ENCODE results near the gene CUEDC2. TPM values are rescaled to one million over a fixed set of nuclear protein-coding genes. Genes with fewer than 3 reads are reported as not detected.
A peak's percentile ranks its signal among the peaks of the same experiment; 100 is the strongest.

The CUEDC2 gene
- total and polyA plus RNA-seq, 8 donors = 47.0 to 81.0 (median 71.7) TPM

DNA sequence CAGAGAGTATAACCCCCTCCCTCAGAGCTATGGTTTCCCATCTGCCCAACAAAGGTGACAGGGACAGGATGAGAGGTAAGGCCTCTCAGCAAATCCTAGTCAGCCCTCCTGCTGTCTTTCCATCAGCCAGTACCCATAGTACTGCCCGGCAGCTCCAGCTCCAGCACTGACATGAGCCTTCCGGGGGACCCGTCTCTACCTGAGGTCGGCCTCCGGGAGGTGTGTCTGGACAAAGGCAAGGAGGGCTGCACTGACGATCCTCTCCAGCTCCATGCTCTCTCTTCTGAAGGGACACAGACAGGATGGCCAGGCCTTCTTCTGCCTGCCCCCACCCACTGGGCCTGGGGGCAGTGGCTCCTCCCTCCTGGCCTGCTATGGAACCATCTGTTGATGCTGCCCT, 7.5 kb downstream of the CUEDC2 start:
- no peak for ATAC-seq
- Histone ChIP-seq H3K27ac (no peak overlapping the region), H3K27me3 (no peaks in the 10 kb centered on the region), H3K4me3 (no peak overlapping the region), H3K4me1 (peaks cover 13 to 27% of the 10 kb centered on the region in 2 donors), H3K9me3 (no peaks in the 10 kb centered on the region), H3K36me3 (peaks cover 0 to 21% of the 10 kb centered on the region in 2 donors)
- peak in 1 of 4 donors; percentile 64 for DNase-seq
- TF ChIP-seq, protein P1, sequence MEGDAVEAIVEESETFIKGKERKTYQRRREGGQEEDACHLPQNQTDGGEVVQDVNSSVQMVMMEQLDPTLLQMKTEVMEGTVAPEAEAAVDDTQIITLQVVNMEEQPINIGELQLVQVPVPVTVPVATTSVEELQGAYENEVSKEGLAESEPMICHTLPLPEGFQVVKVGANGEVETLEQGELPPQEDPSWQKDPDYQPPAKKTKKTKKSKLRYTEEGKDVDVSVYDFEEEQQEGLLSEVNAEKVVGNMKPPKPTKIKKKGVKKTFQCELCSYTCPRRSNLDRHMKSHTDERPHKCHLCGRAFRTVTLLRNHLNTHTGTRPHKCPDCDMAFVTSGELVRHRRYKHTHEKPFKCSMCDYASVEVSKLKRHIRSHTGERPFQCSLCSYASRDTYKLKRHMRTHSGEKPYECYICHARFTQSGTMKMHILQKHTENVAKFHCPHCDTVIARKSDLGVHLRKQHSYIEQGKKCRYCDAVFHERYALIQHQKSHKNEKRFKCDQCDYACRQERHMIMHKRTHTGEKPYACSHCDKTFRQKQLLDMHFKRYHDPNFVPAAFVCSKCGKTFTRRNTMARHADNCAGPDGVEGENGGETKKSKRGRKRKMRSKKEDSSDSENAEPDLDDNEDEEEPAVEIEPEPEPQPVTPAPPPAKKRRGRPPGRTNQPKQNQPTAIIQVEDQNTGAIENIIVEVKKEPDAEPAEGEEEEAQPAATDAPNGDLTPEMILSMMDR (IDR thresholded peaks at IDR 0.05) = no peak
- intact Hi-C loops (cut with DNase I) = no loop called here

DNA sequence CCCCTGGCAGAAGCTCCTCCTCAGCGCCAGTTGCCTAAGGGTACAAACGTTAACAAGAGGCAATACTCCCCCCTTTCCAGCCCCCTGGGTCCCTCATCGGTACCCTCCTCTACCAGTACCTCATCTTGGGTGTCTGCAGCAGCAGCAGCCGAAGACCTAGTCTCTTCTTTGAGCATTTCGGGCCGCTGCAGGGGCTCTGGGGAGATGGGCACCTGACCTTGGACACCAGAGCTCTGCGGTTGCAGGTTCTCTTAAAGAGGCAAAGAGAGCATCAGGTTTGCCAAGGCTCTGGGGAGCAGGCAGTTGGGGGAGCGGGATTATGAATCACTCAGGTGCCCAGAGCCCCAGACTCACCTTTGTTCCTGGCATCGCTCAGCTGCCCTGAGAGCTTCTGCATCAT, 8.2 kb downstream of the CUEDC2 start:
- Histone ChIP-seq H3K27ac (no peak overlapping the region), H3K9me3 (no peaks in the 10 kb centered on the region), H3K27me3 (peaks cover 0 to 6% of the 10 kb centered on the region in 2 donors), H3K36me3 (peaks cover 0 to 21% of the 10 kb centered on the region in 2 donors), H3K4me3 (no peak overlapping the region), H3K4me1 (peaks cover 17 to 35% of the 10 kb centered on the region in 2 donors)
- intact Hi-C loops (cut with DNase I) = no loop called here
- DNase-seq (no peak), ATAC-seq (no peak)
- TF ChIP-seq, protein P1 (IDR thresholded peaks at IDR 0.05) = no peak

DNA sequence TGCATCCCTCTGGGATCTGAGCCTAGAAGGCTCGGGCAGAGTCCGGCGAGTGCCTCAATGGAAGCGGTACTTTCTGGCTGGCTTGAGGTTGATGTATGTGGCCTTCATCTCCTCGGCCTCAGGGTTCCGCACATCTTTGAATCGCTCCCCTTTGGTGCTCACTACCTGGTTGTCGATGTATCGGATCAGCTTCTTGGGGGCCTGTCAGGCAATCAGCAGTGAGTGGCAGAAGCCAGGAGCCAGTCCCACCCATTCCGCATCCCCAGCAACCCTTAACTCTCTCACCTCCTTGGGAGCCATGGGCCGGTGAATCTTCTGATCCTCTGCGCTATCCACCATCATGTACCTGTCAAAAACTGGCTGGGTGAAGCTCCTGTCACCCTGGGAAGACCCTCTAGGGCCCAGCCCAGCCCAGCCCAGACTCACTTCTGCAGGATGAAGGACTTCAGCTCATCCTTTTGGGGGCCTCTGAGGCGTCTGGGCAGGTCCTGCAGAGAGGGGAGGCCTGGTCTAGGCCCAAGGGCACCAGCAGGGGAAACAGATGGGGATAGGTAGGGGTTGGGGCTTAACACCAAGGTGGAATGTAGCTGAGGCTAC, 8.9 kb downstream of the CUEDC2 start:
- TF ChIP-seq, protein P1 (IDR thresholded peaks at IDR 0.05) = no peak
- H3K27ac ChIP-seq = peak overlapping the region in 1 of 2 donors; percentile 90
- intact Hi-C loops (cut with DNase I) = no loop called here

DNA sequence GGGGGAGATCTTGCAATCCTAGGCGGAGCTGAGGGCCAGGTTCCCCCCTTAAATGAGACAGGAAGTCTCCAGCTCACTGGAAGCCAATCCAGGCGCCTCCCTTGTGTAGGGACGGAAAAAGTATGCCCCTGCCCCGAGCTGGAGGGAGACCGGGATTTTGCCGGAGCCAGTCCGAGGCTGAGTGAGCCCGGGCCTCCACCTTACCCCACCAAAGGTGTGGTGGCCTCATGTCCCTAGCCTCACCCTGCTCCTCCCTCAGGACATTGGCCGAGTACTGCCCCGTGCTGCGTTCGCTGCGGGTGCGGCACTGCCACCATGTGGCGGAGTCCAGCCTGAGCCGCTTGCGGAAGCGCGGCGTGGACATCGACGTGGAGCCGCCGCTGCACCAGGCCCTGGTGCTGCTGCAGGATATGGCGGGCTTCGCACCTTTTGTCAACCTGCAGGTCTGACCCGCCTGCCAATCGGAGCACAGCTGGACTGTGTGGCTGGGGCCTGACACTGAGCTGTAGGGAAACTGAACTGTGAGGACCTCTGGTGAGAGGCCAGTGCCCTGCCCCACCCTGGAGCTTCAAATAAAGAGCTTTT, 9.7 kb downstream of the CUEDC2 start:
- DNase-seq = peak in 3 of 4 donors; percentile 79 to 97 (median 87)
- intact Hi-C loops (cut with DNase I) = no loop called here

More for the DNA sequence above, 8.9 kb downstream of the CUEDC2 start:
- peaks cover 0 to 21% of the 10 kb centered on the region in 2 donors for H3K36me3 ChIP-seq
- peaks cover 0 to 13% of the 10 kb centered on the region in 2 donors for H3K27me3 ChIP-seq
- DNase-seq (no peak), ATAC-seq (no peak)
- H3K4me3 ChIP-seq = peak overlapping the region in 1 of 2 donors; percentile 98
- H3K9me3 ChIP-seq = no peaks in the 10 kb centered on the region
- peaks cover 17 to 39% of the 10 kb centered on the region in 2 donors for H3K4me1 ChIP-seq

More for the DNA sequence above, 9.7 kb downstream of the CUEDC2 start:
- H3K9me3 ChIP-seq = no peaks in the 10 kb centered on the region
- peak overlapping the region; percentile 72 to 98 for H3K4me3 ChIP-seq
- TF ChIP-seq, protein P1 (IDR thresholded peaks at IDR 0.05) = peak; percentile 81 to 84
- H3K36me3 ChIP-seq = peaks cover 0 to 21% of the 10 kb centered on the region in 2 donors
- peak overlapping the region; percentile 90 to 91 for H3K27ac ChIP-seq
- peaks cover 0 to 21% of the 10 kb centered on the region in 2 donors for H3K27me3 ChIP-seq
- ATAC-seq = peak; percentile 73
- peaks cover 17 to 39% of the 10 kb centered on the region in 2 donors for H3K4me1 ChIP-seq
